Choroid plexus epithelial cell (primary cell): ENCODE results near the gene DNAJB1.
A peak's percentile ranks its signal among the peaks of the same experiment; 100 is the strongest.

ENCODE experiments used
- DNase-seq: peaks from one replicate; pipeline ENCODE4 v3.0.0-alpha.2; 2010; ENCODE audit warnings: low read depth
- H3K4me3 ChIP-seq: 2 replicates; pipeline ENCODE4 v1.5.1; 2011; ENCODE audit warnings: low read depth, mild to moderate bottlenecking, control low read depth, low read length, moderate library complexity
- CTCF ChIP-seq: conservative IDR thresholded peaks from 2 replicates; pipeline ENCODE4 v1.5.1; 2011; ENCODE audit warnings: low read depth, mild to moderate bottlenecking, control low read depth, inconsistent platforms, low read length, moderate library complexity

Gene DNAJB1

GRCh38 chr19:14517446-14517839, 754 bp downstream of the DNAJB1 start:
- no peak for TF ChIP-seq CTCF
- no peak for DNase-seq
- peak overlapping the region; percentile 96 for H3K4me3 ChIP-seq

- H3K4me3 ChIP-seq: peak overlapping the region; percentile 96
- no peak for DNase-seq
- no peak for TF ChIP-seq CTCF
Observed at GRCh38 chr19:14516746-14517438, 1.3 kb downstream of the DNAJB1 start.

- no peak for DNase-seq
- peak overlapping the region; percentile 96 for H3K4me3 ChIP-seq
Observed at GRCh38 chr19:14516048-14516534, 2.1 kb downstream of the DNAJB1 start.

GRCh38 chr19:14515501-14516047, 2.6 kb downstream of the DNAJB1 start:
- TF ChIP-seq CTCF: no peak
- no peak for DNase-seq
- H3K4me3 ChIP-seq: peak overlapping the region; percentile 96

More at GRCh38 chr19:14516048-14516534, 2.1 kb downstream of the DNAJB1 start:
- TF ChIP-seq CTCF: no peak

- no peak for TF ChIP-seq CTCF
- DNase-seq: no peak
- H3K4me3 ChIP-seq: no peak overlapping the region
Observed at GRCh38 chr19:14514215-14514863, 3.9 kb downstream of the DNAJB1 start.

GRCh38 chr19:14512406-14512961, 5.7 kb downstream of the DNAJB1 start:
- no peak overlapping the region for H3K4me3 ChIP-seq
- DNase-seq: no peak
- no peak for TF ChIP-seq CTCF
